Stimulated activated CD8-positive, alpha-beta memory T cell treated with anti-CD3 and anti-CD28 coated beads, Interleukin-7, amount 100 ng/mL, for 48 hours (primary cell): ENCODE data around the gene KLF16.
"Not testable (repeated sequence)": the region's sequence is repeated elsewhere in the genome, so short reads cannot be mapped to it uniquely, and the experiment has no call there.

ENCODE experiments used
- DNase-seq, 2 donors: peaks; one replicate each; pipeline ENCODE4 v3.0.0-alpha.2; 2020; ENCODE audit warnings: low read depth in 1 of 2; ENCODE audit errors: extremely low read depth in 1 of 2

The KLF16 gene

GRCh38 chr19:1863328-1863637 is at the start of gene KLF16:
TSS of gene KLF16 (minus strand) at chr19:1863579. CDS start at chr19:1863497, 82 bp downstream.
- no peak for DNase-seq

GRCh38 chr19:1912760-1913505 is 49.6 kb upstream of the KLF16 start:
- DNase-seq, result no peak

- DNase-seq, result no peak
Measured at GRCh38 chr19:1911995-1912394, 48.6 kb upstream of the KLF16 start.

- DNase-seq, result no peak
Measured at GRCh38 chr19:1911098-1911497, 47.7 kb upstream of the KLF16 start.

GRCh38 chr19:1910177-1910576 is 46.8 kb upstream of the KLF16 start:
- DNase-seq, result no peak

- DNase-seq, result no peak
Measured at GRCh38 chr19:1909761-1910080, 46.3 kb upstream of the KLF16 start.

GRCh38 chr19:1908364-1908678 is 44.9 kb upstream of the KLF16 start:
- DNase-seq, result no peak

- no peak for DNase-seq
Measured at GRCh38 chr19:1907563-1908363, 44.4 kb upstream of the KLF16 start.

- no peak for DNase-seq
Measured at GRCh38 chr19:1906985-1907562, 43.7 kb upstream of the KLF16 start.

GRCh38 chr19:1905863-1906375 is 42.5 kb upstream of the KLF16 start:
- DNase-seq, result no peak

- peak; percentile 98 to 99 for DNase-seq
Measured at GRCh38 chr19:1905110-1905862, 41.9 kb upstream of the KLF16 start, which contains the start of the genes ADAT3 and SCAMP4. TSS of gene ADAT3 (plus strand) at chr19:1905399. CDS start at chr19:1912048, 6,649 bp downstream. TSS of gene SCAMP4 (plus strand) at chr19:1905399. CDS start at chr19:1915020, 9,621 bp downstream.

- no peak for DNase-seq
Measured at GRCh38 chr19:1904860-1905109, 41.4 kb upstream of the KLF16 start.

- DNase-seq, result no peak
Measured at GRCh38 chr19:1902923-1903322, 39.5 kb upstream of the KLF16 start.

GRCh38 chr19:1901940-1902404 is 38.6 kb upstream of the KLF16 start:
- no peak for DNase-seq

- no peak for DNase-seq
Measured at GRCh38 chr19:1896508-1896907, 33.1 kb upstream of the KLF16 start.

- no peak for DNase-seq
Measured at GRCh38 chr19:1893791-1894190, 30.4 kb upstream of the KLF16 start.

GRCh38 chr19:1889907-1890306 is 26.5 kb upstream of the KLF16 start:
- no peak for DNase-seq

- DNase-seq, result no peak
Measured at GRCh38 chr19:1888385-1888784, 25.0 kb upstream of the KLF16 start.

GRCh38 chr19:1886360-1886759 is 23.0 kb upstream of the KLF16 start:
- not testable (repeated sequence) for DNase-seq

GRCh38 chr19:1885398-1886119 is 22.2 kb upstream of the KLF16 start, which contains the start of gene ABHD17A:
TSS of gene ABHD17A (minus strand) at chr19:1885496. CDS start at chr19:1881566, 3,930 bp downstream.
- peak; percentile 89 to 93 for DNase-seq
